GM06990 (cell line): ENCODE results near the gene NANOS1.

Experiments used
- DNase-seq: peaks from one replicate; pipeline ENCODE4 v3.0.0-alpha.2; 2011; ENCODE audit not compliant: insufficient read length; ENCODE audit errors: extremely low read depth
- H3K27me3 ChIP-seq: replicated peaks from 2 replicates; pipeline ENCODE4 v1.6.0; 2011; ENCODE audit warnings: low read length; ENCODE audit not compliant: control insufficient read depth, insufficient read depth
- H3K36me3 ChIP-seq: 2 replicates; pipeline ENCODE4 v1.5.1; 2011; ENCODE audit warnings: low read length; ENCODE audit not compliant: control insufficient read depth, insufficient read depth
- H3K4me3 ChIP-seq: replicated peaks from 2 replicates; pipeline ENCODE4 v1.5.1; 2011; ENCODE audit warnings: low read depth, mild to moderate bottlenecking, control low read depth, low read length
- CTCF ChIP-seq: IDR thresholded peaks from 2 replicates; pipeline ENCODE4 v1.5.1; 2011; ENCODE audit warnings: low read length, control low read depth, mild to moderate bottlenecking, inconsistent platforms; ENCODE audit not compliant: insufficient read depth, poor library complexity, severe bottlenecking

The NANOS1 gene

DNA sequence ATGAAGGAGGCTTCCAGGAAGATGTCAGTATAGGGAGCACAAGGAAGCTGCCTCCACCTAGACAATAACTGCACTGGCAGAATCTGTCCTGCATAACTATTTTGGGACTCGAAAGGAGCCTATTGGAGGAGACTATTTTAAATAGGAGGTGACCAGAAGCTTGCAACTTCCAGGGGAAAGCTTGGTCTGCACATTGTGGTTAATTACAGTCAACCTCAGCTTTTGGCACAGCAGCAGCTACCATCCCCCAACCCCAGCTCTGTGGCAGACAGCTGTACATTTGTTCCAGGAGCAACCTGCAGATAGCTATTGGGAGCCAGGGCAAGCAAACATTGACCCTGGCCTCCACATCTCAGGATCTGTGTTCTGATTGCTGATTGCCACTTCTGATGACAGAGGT lies 46.3 kb upstream of the NANOS1 start:
- no peaks in the 10 kb centered on the region for H3K36me3 ChIP-seq
- no peaks in the 10 kb centered on the region; the same call in 1 of the 2 replicates for H3K27me3 ChIP-seq
- no peak for TF ChIP-seq CTCF
- peak; percentile 43 for DNase-seq
- H3K4me3 ChIP-seq, result no peak overlapping the region

DNA sequence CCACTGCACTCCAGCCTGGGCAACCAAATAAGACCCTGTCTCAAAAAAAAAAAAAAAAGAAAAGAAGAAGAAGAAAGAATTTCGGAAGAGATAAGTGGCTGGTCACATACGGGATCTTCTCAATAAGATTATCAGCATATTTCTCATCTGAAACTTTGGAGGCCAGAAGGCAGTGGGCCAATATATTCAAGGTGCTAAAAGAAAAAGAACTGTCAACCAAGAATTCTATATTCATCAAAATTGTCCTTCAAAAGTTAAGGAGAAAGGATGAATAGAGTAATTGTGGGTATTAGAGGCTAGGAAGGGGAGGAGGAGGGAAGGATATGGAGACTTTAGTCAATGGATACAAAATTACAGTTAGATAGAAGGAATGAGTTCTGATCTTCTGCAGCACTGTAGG lies 43.9 kb upstream of the NANOS1 start:
- H3K36me3 ChIP-seq, result no peaks in the 10 kb centered on the region
- no peak for DNase-seq
- no peak for TF ChIP-seq CTCF
- no peak overlapping the region for H3K4me3 ChIP-seq
- H3K27me3 ChIP-seq, result no peaks in the 10 kb centered on the region; the same call in 1 of the 2 replicates

DNA sequence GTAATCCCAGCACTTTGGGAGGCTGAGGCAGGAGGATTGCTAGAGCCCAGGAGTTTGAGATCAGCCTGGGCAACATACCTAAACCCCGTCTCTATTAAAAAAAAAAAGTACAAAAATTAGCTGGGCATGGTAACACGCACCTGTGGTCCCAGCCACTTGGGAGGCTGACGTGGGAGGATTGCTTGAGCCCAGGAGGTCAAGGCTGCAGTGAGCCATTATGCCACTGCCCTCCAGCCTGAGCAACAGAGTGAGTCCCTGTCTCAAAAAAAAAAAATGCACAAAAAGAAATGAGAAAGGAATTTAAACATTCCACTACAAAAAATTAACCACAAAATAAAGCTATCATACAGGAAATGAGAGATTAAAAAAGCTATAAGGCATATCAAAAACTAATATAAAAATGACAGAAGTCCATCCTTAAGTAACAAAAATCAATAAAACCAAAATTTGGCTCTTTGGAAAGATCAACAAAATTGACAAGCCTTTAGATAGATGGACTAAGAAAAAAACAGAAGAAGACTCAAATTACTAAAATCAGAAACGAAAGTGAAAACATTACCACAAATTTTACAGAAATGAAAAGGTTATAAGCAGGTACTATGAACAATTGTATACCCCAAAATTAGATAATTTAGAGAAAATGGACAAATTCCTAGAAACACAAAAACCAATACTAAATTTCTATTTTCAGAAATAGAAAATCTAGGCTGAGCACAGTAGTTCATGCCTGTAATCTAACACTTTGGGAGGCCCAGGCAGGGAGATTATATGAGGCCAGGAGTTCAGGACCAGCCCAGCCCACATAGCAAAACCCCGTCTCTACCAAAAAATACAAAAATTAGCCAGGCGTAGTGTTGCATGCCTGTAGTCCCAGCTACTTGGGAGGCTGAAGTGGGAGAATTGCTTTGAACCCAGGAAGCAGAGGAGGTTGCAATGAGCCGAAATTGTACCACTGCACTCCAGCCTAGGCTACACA lies 42.4 kb upstream of the NANOS1 start:
- no peak overlapping the region for H3K4me3 ChIP-seq
- no peaks in the 10 kb centered on the region; the same call in 1 of the 2 replicates for H3K27me3 ChIP-seq
- no peak for DNase-seq
- TF ChIP-seq CTCF, result no peak
- no peaks in the 10 kb centered on the region for H3K36me3 ChIP-seq

DNA sequence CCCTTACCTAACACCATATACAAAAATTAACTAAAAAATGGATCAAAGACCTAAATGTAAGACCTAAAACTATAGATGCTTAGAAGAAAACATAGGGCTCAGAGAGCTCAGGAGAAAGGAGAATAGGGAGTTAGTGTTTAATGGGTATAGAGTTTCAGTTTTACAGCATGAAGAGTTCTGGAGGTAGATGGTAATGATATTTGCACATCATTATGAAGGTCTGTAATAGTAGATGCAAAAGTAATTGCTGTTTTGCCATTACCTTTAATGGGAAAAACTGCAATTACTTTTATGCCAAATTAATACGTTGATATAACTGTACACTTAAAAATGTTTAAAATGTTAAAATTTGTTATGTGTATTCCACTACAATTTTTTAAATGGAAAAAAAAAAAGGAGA lies 39.2 kb upstream of the NANOS1 start:
- no peak for TF ChIP-seq CTCF
- DNase-seq, result no peak
- Histone ChIP-seq H3K36me3 (no peaks in the 10 kb centered on the region), H3K27me3 (no peaks in the 10 kb centered on the region; the same call in 1 of the 2 replicates), H3K4me3 (no peak overlapping the region)

GRCh38 chr10:118992496-118992895 lies 37.0 kb upstream of the NANOS1 start:
- DNase-seq, result no peak
- Histone ChIP-seq H3K36me3 (no peaks in the 10 kb centered on the region), H3K27me3 (no peaks in the 10 kb centered on the region; the same call in 1 of the 2 replicates), H3K4me3 (no peak overlapping the region)
- TF ChIP-seq CTCF, result no peak

DNA sequence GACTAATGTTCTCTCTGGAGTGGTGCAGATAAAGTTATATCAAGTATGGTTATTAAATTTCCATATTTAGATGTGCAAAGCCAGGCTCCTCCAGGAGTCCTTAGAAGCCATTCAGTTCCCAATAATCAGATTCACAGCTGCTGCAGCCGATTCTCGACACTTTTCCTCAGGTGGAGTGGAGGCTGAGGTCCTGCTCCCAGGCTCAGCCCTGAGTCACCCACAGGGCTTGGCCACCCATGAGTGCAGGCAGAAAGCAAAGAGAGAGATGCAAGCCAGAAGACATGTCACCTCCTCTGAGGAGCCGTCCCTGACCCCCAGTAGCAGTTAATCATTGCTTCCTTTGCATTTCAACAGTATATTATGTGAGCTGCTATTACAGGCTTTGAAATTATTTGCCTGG lies 36.3 kb upstream of the NANOS1 start:
- no peaks in the 10 kb centered on the region for H3K36me3 ChIP-seq
- TF ChIP-seq CTCF, result no peak
- H3K4me3 ChIP-seq, result no peak overlapping the region
- H3K27me3 ChIP-seq, result no peaks in the 10 kb centered on the region; the same call in 1 of the 2 replicates
- DNase-seq, result no peak
